ENCODE measurements around the gene CTBP2. TPM values are rescaled to one million over a fixed set of nuclear protein-coding genes. Genes with fewer than 3 reads are reported as not detected.

Gene CTBP2
- total RNA-seq, 2 experiments from 2014 or later = 0.19 to 0.42 TPM

GRCh38 chr10:125142946-125143345 lies 17.4 kb downstream of the CTBP2 start:
- H3K36me3 Mint-ChIP-seq (ENCODE audit: low read depth) = no peaks in the 10 kb centered on the region
- CTCF ChIA-PET = no interaction called here
- intact Hi-C loops (cut with micrococcal nuclease) = no loop called here

GRCh38 chr10:125141860-125142484 lies 18.4 kb downstream of the CTBP2 start:
- H3K27ac Mint-ChIP-seq = no peak overlapping the region
- no peak overlapping the region for H3K4me3 Mint-ChIP-seq
- no peak for DNase-seq
- intact Hi-C loops (cut with micrococcal nuclease) = no loop called here
- CTCF ChIA-PET = no interaction called here
- H3K36me3 Mint-ChIP-seq (ENCODE audit: low read depth) = no peaks in the 10 kb centered on the region
- H3K27me3 Mint-ChIP-seq (ENCODE audit: low read depth) = peaks cover 10% of the 10 kb centered on the region
- H3K4me1 Mint-ChIP-seq (ENCODE audit: low read depth) = no peaks in the 10 kb centered on the region
- no peaks in the 10 kb centered on the region for H3K9me3 Mint-ChIP-seq

More at GRCh38 chr10:125142946-125143345, 17.4 kb downstream of the CTBP2 start:
- H3K9me3 Mint-ChIP-seq = no peaks in the 10 kb centered on the region
- no peak for DNase-seq
- H3K27ac Mint-ChIP-seq = no peak overlapping the region
- peaks cover 13% of the 10 kb centered on the region for H3K27me3 Mint-ChIP-seq (ENCODE audit: low read depth)
- no peak overlapping the region for H3K4me3 Mint-ChIP-seq
- no peaks in the 10 kb centered on the region for H3K4me1 Mint-ChIP-seq (ENCODE audit: low read depth)

- H3K4me3 Mint-ChIP-seq = no peak overlapping the region
- no peaks in the 10 kb centered on the region for H3K4me1 Mint-ChIP-seq (ENCODE audit: low read depth)
- DNase-seq = no peak
- intact Hi-C loops (cut with micrococcal nuclease) = no loop called here
- no peaks in the 10 kb centered on the region for H3K36me3 Mint-ChIP-seq (ENCODE audit: low read depth)
- no peaks in the 10 kb centered on the region for H3K9me3 Mint-ChIP-seq
- H3K27ac Mint-ChIP-seq = no peak overlapping the region
- CTCF ChIA-PET = no interaction called here
- peaks cover 7% of the 10 kb centered on the region for H3K27me3 Mint-ChIP-seq (ENCODE audit: low read depth)
These were observed 19.1 kb downstream of the CTBP2 start for GRCh38 chr10:125141150-125141859.

GRCh38 chr10:125140151-125140550 lies 20.2 kb downstream of the CTBP2 start:
- H3K9me3 Mint-ChIP-seq = no peaks in the 10 kb centered on the region
- DNase-seq = no peak
- no peak overlapping the region for H3K27ac Mint-ChIP-seq
- intact Hi-C loops (cut with micrococcal nuclease) = no loop called here
- peaks cover 3% of the 10 kb centered on the region for H3K27me3 Mint-ChIP-seq (ENCODE audit: low read depth)
- CTCF ChIA-PET = no interaction called here
- no peak overlapping the region for H3K4me3 Mint-ChIP-seq
- H3K36me3 Mint-ChIP-seq (ENCODE audit: low read depth) = no peaks in the 10 kb centered on the region
- H3K4me1 Mint-ChIP-seq (ENCODE audit: low read depth) = no peaks in the 10 kb centered on the region

- no peak for DNase-seq
- CTCF ChIA-PET = no interaction called here
These were observed 22.5 kb downstream of the CTBP2 start for GRCh38 chr10:125137601-125138438.

GRCh38 chr10:125136087-125136486 lies 24.3 kb downstream of the CTBP2 start:
- Mint-ChIP-seq H3K9me3 (no peaks in the 10 kb centered on the region), H3K36me3 (ENCODE audit: low read depth) (no peaks in the 10 kb centered on the region), H3K27me3 (ENCODE audit: low read depth) (no peaks in the 10 kb centered on the region), H3K4me3 (no peak overlapping the region), H3K27ac (no peak overlapping the region), H3K4me1 (ENCODE audit: low read depth) (no peaks in the 10 kb centered on the region)
- CTCF ChIA-PET = no interaction called here
- intact Hi-C loops (cut with micrococcal nuclease) = no loop called here
- no peak for DNase-seq

More at GRCh38 chr10:125137601-125138438, 22.5 kb downstream of the CTBP2 start:
- Mint-ChIP-seq H3K36me3 (ENCODE audit: low read depth) (no peaks in the 10 kb centered on the region), H3K9me3 (no peaks in the 10 kb centered on the region), H3K4me3 (no peak overlapping the region), H3K27ac (no peak overlapping the region), H3K4me1 (ENCODE audit: low read depth) (no peaks in the 10 kb centered on the region), H3K27me3 (ENCODE audit: low read depth) (no peaks in the 10 kb centered on the region)
- intact Hi-C loops (cut with micrococcal nuclease) = no loop called here

- Mint-ChIP-seq H3K36me3 (ENCODE audit: low read depth) (no peaks in the 10 kb centered on the region), H3K9me3 (peaks cover 1% of the 10 kb centered on the region), H3K27me3 (ENCODE audit: low read depth) (no peaks in the 10 kb centered on the region), H3K4me1 (ENCODE audit: low read depth) (no peaks in the 10 kb centered on the region), H3K4me3 (no peak overlapping the region), H3K27ac (no peak overlapping the region)
- no peak for DNase-seq
- intact Hi-C loops (cut with micrococcal nuclease) = no loop called here
- CTCF ChIA-PET = no interaction called here
These were observed 24.7 kb downstream of the CTBP2 start for GRCh38 chr10:125135771-125136035.

- Mint-ChIP-seq H3K27ac (no peak overlapping the region), H3K27me3 (ENCODE audit: low read depth) (no peaks in the 10 kb centered on the region), H3K36me3 (ENCODE audit: low read depth) (no peaks in the 10 kb centered on the region), H3K4me3 (no peak overlapping the region), H3K4me1 (ENCODE audit: low read depth) (no peaks in the 10 kb centered on the region), H3K9me3 (peaks cover 1% of the 10 kb centered on the region)
- CTCF ChIA-PET = no interaction called here
- no peak for DNase-seq
- intact Hi-C loops (cut with micrococcal nuclease) = no loop called here
These were observed 25.2 kb downstream of the CTBP2 start for GRCh38 chr10:125134916-125135770.

- no peak overlapping the region for H3K27ac Mint-ChIP-seq
- intact Hi-C loops (cut with micrococcal nuclease) = no loop called here
- no peak overlapping the region for H3K4me3 Mint-ChIP-seq
- no peaks in the 10 kb centered on the region for H3K36me3 Mint-ChIP-seq (ENCODE audit: low read depth)
- H3K27me3 Mint-ChIP-seq (ENCODE audit: low read depth) = no peaks in the 10 kb centered on the region
- peaks cover 1% of the 10 kb centered on the region for H3K9me3 Mint-ChIP-seq
- H3K4me1 Mint-ChIP-seq (ENCODE audit: low read depth) = no peaks in the 10 kb centered on the region
- CTCF ChIA-PET = no interaction called here
- no peak for DNase-seq
These were observed 25.9 kb downstream of the CTBP2 start for GRCh38 chr10:125134483-125134848.

- H3K27ac Mint-ChIP-seq = no peak overlapping the region
- no peak overlapping the region for H3K4me3 Mint-ChIP-seq
- H3K4me1 Mint-ChIP-seq (ENCODE audit: low read depth) = no peaks in the 10 kb centered on the region
- intact Hi-C loops (cut with micrococcal nuclease) = no loop called here
- DNase-seq = no peak
- H3K36me3 Mint-ChIP-seq (ENCODE audit: low read depth) = no peaks in the 10 kb centered on the region
- H3K27me3 Mint-ChIP-seq (ENCODE audit: low read depth) = no peaks in the 10 kb centered on the region
- peaks cover 1% of the 10 kb centered on the region for H3K9me3 Mint-ChIP-seq
- CTCF ChIA-PET = no interaction called here
These were observed 26.5 kb downstream of the CTBP2 start for GRCh38 chr10:125133696-125134482.

GRCh38 chr10:125132344-125132743 lies 28.0 kb downstream of the CTBP2 start:
- intact Hi-C loops (cut with micrococcal nuclease) = no loop called here
- CTCF ChIA-PET = no interaction called here
- no peak for DNase-seq
- no peaks in the 10 kb centered on the region for H3K27me3 Mint-ChIP-seq (ENCODE audit: low read depth)
- H3K9me3 Mint-ChIP-seq = peaks cover 1% of the 10 kb centered on the region
- H3K36me3 Mint-ChIP-seq (ENCODE audit: low read depth) = no peaks in the 10 kb centered on the region
- no peak overlapping the region for H3K27ac Mint-ChIP-seq
- H3K4me3 Mint-ChIP-seq = no peak overlapping the region
- no peaks in the 10 kb centered on the region for H3K4me1 Mint-ChIP-seq (ENCODE audit: low read depth)

GRCh38 chr10:125130916-125131315 lies 29.4 kb downstream of the CTBP2 start:
- intact Hi-C loops (cut with micrococcal nuclease) = no loop called here
- H3K9me3 Mint-ChIP-seq = peaks cover 1% of the 10 kb centered on the region
- no peaks in the 10 kb centered on the region for H3K27me3 Mint-ChIP-seq (ENCODE audit: low read depth)
- no peak overlapping the region for H3K27ac Mint-ChIP-seq
- no peaks in the 10 kb centered on the region for H3K36me3 Mint-ChIP-seq (ENCODE audit: low read depth)
- no peak for DNase-seq
- no peak overlapping the region for H3K4me3 Mint-ChIP-seq
- CTCF ChIA-PET = no interaction called here
- H3K4me1 Mint-ChIP-seq (ENCODE audit: low read depth) = no peaks in the 10 kb centered on the region

Data from activated naive CD4-positive, alpha-beta T cell treated with anti-CD3 and anti-CD28 coated beads for 36 hours (primary cell).